Common myeloid progenitor, CD34-positive (primary cell): ENCODE measurements around the gene CDC42BPB.

Experiments
- CTCF ChIA-PET: fragments of 350-600 bp; sonication (Branson Sonifier 250); formaldehyde crosslinking; loops from one replicate; lab custom pipeline; 2021; ENCODE audit warnings: antibody characterized with exemption; lab: Charles Lee
- POLR2A ChIA-PET: fragments of 350-600 bp; sonication (Branson Sonifier 250); formaldehyde crosslinking; loops from one replicate; lab custom pipeline; 2021; ENCODE audit warnings: antibody characterized with exemption; lab: Charles Lee
- DNase-seq, 3 donors: peaks; one replicate each; pipeline versions ENCODE4 v3.0.0 to v3.0.0-alpha.2; 2013
- H3K27ac ChIP-seq, 2 experiments: 1 replicate in 1 of 2; 2 replicates in 1 of 2; pipeline ENCODE4 v1.7.0; 2013; ENCODE audit warnings: inconsistent platforms in 2 of 2, low read length in 2 of 2, mild to moderate bottlenecking in 2 of 2, low read depth in 1 of 2, moderate library complexity in 1 of 2; ENCODE audit not compliant: severe bottlenecking in 2 of 2, insufficient read depth in 1 of 2, poor library complexity in 1 of 2
- H3K27me3 ChIP-seq, 5 experiments: replicated peaks in 2 of 5; 1 replicate in 3 of 5; 2 replicates in 2 of 5; pipeline versions ENCODE4 v1.6.1 to v1.7.0; 2013; ENCODE audit warnings: low read length in 4 of 5, mild to moderate bottlenecking in 2 of 5, moderate library complexity in 2 of 5, inconsistent platforms in 1 of 5; ENCODE audit not compliant: insufficient read depth in 5 of 5, control insufficient read depth in 4 of 5
- H3K36me3 ChIP-seq, 4 experiments: 1 replicate in 2 of 4; 2 replicates in 2 of 4; pipeline versions ENCODE4 v1.6.1 to v1.7.0; 2013; ENCODE audit warnings: low read length in 3 of 4, control low read depth in 1 of 4, mild to moderate bottlenecking in 1 of 4; ENCODE audit not compliant: control insufficient read depth in 4 of 4, insufficient read depth in 4 of 4
- H3K4me1 ChIP-seq, 4 experiments: 1 replicate in 3 of 4; 2 replicates in 1 of 4; pipeline versions ENCODE4 v1.6.1 to v1.7.1; 2013; ENCODE audit warnings: low read length in 3 of 4, mild to moderate bottlenecking in 3 of 4, control low read depth in 1 of 4, inconsistent platforms in 1 of 4, moderate library complexity in 1 of 4; ENCODE audit not compliant: control insufficient read depth in 4 of 4, insufficient read depth in 4 of 4; ENCODE audit errors: control extremely low read depth in 1 of 4
- H3K4me3 ChIP-seq, 7 experiments: 1 replicate in 4 of 7; 2 replicates in 3 of 7; pipeline versions ENCODE4 v1.5.1 to v1.7.0; 2013; ENCODE audit warnings: mild to moderate bottlenecking in 7 of 7, low read length in 6 of 7, moderate library complexity in 6 of 7, inconsistent platforms in 2 of 7, low read depth in 2 of 7, control low read depth in 1 of 7; ENCODE audit not compliant: insufficient read depth in 4 of 7, control insufficient read depth in 1 of 7; ENCODE audit errors: extremely low read depth in 1 of 7
- H3K9me3 ChIP-seq, 5 experiments: 1 replicate in 4 of 5; 2 replicates in 1 of 5; pipeline versions ENCODE4 v1.6.1 to v1.7.1; 2013; ENCODE audit warnings: low read length in 4 of 5, mild to moderate bottlenecking in 2 of 5, inconsistent platforms in 1 of 5, low read depth in 1 of 5, moderate library complexity in 1 of 5; ENCODE audit not compliant: control insufficient read depth in 4 of 5, insufficient read depth in 2 of 5; ENCODE audit errors: control extremely low read depth in 1 of 5
- WGBS: methylation state at CpG from one replicate; pipeline ENCODE4 v1.1.5; 2013; ENCODE audit not compliant: insufficient coverage; 5-methylcytosine and 5-hydroxymethylcytosine counted together

CDC42BPB gene

GRCh38 chr14:103084021-103084919 lies 26.9 kb upstream of the CDC42BPB start, which contains the start of gene LBHD2:
Gene LBHD2, plus strand, starts transcription at chr14:103084210. Its CDS starts 1,803 bp downstream, at chr14:103086013.
- WGBS: 28% methylated on average over 38 of the region's 61 CpGs
- H3K27me3 ChIP-seq: peaks cover 0 to 56% (median 17%) of the 10 kb centered on the region in 5 experiments
- CTCF ChIA-PET: interaction anchor here (0.7 to 1.1 kb wide), 2 partner anchors 21 to 56 kb away, joined by 3 to 4 read pairs; no protein-coding TSS in a partner anchor
- no peak within 1 kb of the TSS for H3K27ac ChIP-seq
- H3K4me1 ChIP-seq: peaks cover 0 to 11% (median 3%) of the 10 kb centered on the region in 4 experiments
- DNase-seq: peak in 1 of 3 donors; percentile 22
- H3K9me3 ChIP-seq: peaks cover 0 to 4% (median 0%) of the 10 kb centered on the region in 5 experiments
- H3K36me3 ChIP-seq: no peaks in the 10 kb centered on the region
- POLR2A ChIA-PET: no interaction called here
- H3K4me3 ChIP-seq: peak within 1 kb of the TSS in 2 of 7 experiments; percentile 5 to 28

GRCh38 chr14:103081951-103082350 lies 24.6 kb upstream of the CDC42BPB start:
- H3K9me3 ChIP-seq: peaks cover 0 to 4% (median 0%) of the 10 kb centered on the region in 5 experiments
- no peak for DNase-seq
- POLR2A ChIA-PET: no interaction called here
- no peak overlapping the region for H3K4me3 ChIP-seq
- H3K27ac ChIP-seq: no peak overlapping the region
- H3K4me1 ChIP-seq: peaks cover 0 to 11% (median 3%) of the 10 kb centered on the region in 4 experiments
- 95% methylated on average over 2 of the region's 2 CpGs for WGBS
- CTCF ChIA-PET: no interaction called here
- H3K36me3 ChIP-seq: no peaks in the 10 kb centered on the region
- peaks cover 0 to 56% (median 12%) of the 10 kb centered on the region in 5 experiments for H3K27me3 ChIP-seq

- POLR2A ChIA-PET: no interaction called here
- CTCF ChIA-PET: interaction anchor here (0.9 to 1.7 kb wide), 10 partner anchors 8 to 385 kb away, joined by 3 to 9 read pairs (median 4); no protein-coding TSS in a partner anchor
- peaks cover 0 to 16% (median 7%) of the 10 kb centered on the region in 4 experiments for H3K4me1 ChIP-seq
- H3K27me3 ChIP-seq: peaks cover 0 to 38% (median 11%) of the 10 kb centered on the region in 5 experiments
- no peaks in the 10 kb centered on the region for H3K36me3 ChIP-seq
- no peak for DNase-seq
- H3K9me3 ChIP-seq: peaks cover 0 to 4% (median 0%) of the 10 kb centered on the region in 5 experiments
- H3K27ac ChIP-seq: no peak overlapping the region
- WGBS: 91% methylated on average over 9 of the region's 11 CpGs
- no peak overlapping the region for H3K4me3 ChIP-seq
Observed at GRCh38 chr14:103078860-103079587, 21.7 kb upstream of the CDC42BPB start.

- no peaks in the 10 kb centered on the region for H3K36me3 ChIP-seq
- 2% methylated on average over 5 of the region's 9 CpGs for WGBS
- POLR2A ChIA-PET: no interaction called here
- CTCF ChIA-PET: interaction anchor here (1.2 to 1.7 kb wide), 5 partner anchors 9 to 385 kb away, joined by 3 to 9 read pairs (median 5); no protein-coding TSS in a partner anchor
- no peak overlapping the region for H3K4me3 ChIP-seq
- peak; percentile 90 to 96 (median 94) for DNase-seq
- H3K4me1 ChIP-seq: peaks cover 0 to 13% (median 6%) of the 10 kb centered on the region in 4 experiments
- H3K27ac ChIP-seq: no peak overlapping the region
- peaks cover 0 to 4% (median 0%) of the 10 kb centered on the region in 5 experiments for H3K9me3 ChIP-seq
- peaks cover 0 to 34% (median 11%) of the 10 kb centered on the region in 5 experiments for H3K27me3 ChIP-seq
Observed at GRCh38 chr14:103078420-103078749, 21.0 kb upstream of the CDC42BPB start.

- ChIA-PET POLR2A (interaction anchor here (1.0 kb wide), 1 partner anchor 221 kb away, joined by 3 read pairs; no protein-coding TSS in a partner anchor), CTCF (interaction anchor here (0.6 to 1.8 kb wide), 14 partner anchors 9 to 382 kb away, joined by 3 to 11 read pairs (median 4); partner anchors contain the start of gene CDC42BPB)
- peaks cover 0 to 7% (median 4%) of the 10 kb centered on the region in 5 experiments for H3K27me3 ChIP-seq
- H3K27ac ChIP-seq: no peak overlapping the region
- peak in 2 of 3 donors; percentile 26 to 43 for DNase-seq
- no peaks in the 10 kb centered on the region for H3K36me3 ChIP-seq
- peaks cover 0 to 13% (median 6%) of the 10 kb centered on the region in 4 experiments for H3K4me1 ChIP-seq
- H3K9me3 ChIP-seq: no peaks in the 10 kb centered on the region
- H3K4me3 ChIP-seq: peak overlapping the region in 3 of 7 experiments; percentile 33 to 64 (median 51)
- whole genome bisulfite sequencing: 31% methylated on average over 19 of the region's 21 CpGs
Observed at GRCh38 chr14:103074729-103075367, 17.5 kb upstream of the CDC42BPB start.
